Lower lobe of right lung (tissue), 2 donors: ENCODE measurements around the gene SMARCA5. TPM values are rescaled to one million over a fixed set of nuclear protein-coding genes. Genes with fewer than 3 reads are reported as not detected.

ENCODE experiments used
- ATAC-seq, 2 donors: fragments of 200-7000 bp; cut with Tn5 transposase; one replicate each; pipeline ENCODE4 v1.9.1; 2020 to 2022; ENCODE audit warnings: mild to moderate bottlenecking in 2 of 2, moderate library complexity in 2 of 2
- DNase-seq: peaks from one replicate; pipeline ENCODE4 v3.0.0-alpha.2; 2020
- H3K27ac ChIP-seq: fragments of 200-600 bp; one replicate; pipeline ENCODE4 v1.8.0; 2022
- H3K27me3 ChIP-seq: fragments of 200-600 bp; one replicate; pipeline ENCODE4 v1.8.0; 2022; ENCODE audit warnings: low read depth
- H3K36me3 ChIP-seq: fragments of 200-600 bp; one replicate; pipeline ENCODE4 v1.8.0; 2022; ENCODE audit warnings: mild to moderate bottlenecking
- H3K4me1 ChIP-seq: fragments of 200-600 bp; one replicate; pipeline ENCODE4 v1.8.0; 2022
- H3K4me3 ChIP-seq: fragments of 200-600 bp; one replicate; pipeline ENCODE4 v1.8.0; 2022; ENCODE audit warnings: mild to moderate bottlenecking
- H3K9me3 ChIP-seq: fragments of 200-600 bp; one replicate; pipeline ENCODE4 v1.8.0; 2022
- intact Hi-C: fragments of 100-400 bp; cut with DNase I; formaldehyde crosslinking; loops from one replicate; pipeline ENCODE4 v1.11.0; 2022
- total RNA-seq: library from RNA; stranded (reverse); fragmentation: NEBNext Ultra II Directional; extraction: Animal tissue kit (Norgen Biotek cat#: 25700); gene quantifications from one replicate; pipeline ENCODE4 v1.2.1, GENCODE V29; 2021
- TF ChIP-seq, protein P1 (sequence below): fragments of 200-600 bp; IDR thresholded peaks from one replicate; pipeline ENCODE4 v1.8.0; 2022; ENCODE audit warnings: antibody characterized with exemption, mild to moderate bottlenecking
- donor health status: DM: no; HTN: yes; CAD: no; lungs with severe emphysema.

The SMARCA5 gene
- total RNA-seq, 1 donor from 2014 or later: 67.6 TPM

DNA sequence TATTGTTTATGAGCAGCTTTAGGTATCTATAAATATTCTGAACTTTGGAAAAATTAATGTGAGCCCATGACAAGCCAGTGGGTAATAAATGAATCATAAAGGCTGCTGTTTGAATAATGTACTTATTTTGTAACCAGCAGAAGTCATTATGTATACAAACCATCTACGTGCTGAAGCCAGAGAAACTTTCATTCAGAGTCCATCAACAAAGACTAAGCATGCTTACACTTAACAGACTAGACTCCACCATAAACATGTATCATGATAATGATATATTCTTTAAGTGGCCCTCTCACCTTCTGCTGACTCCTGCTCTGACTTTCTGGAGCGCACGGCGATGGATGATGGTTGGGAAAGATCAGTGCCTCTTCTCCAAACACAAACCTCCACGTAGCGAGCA lies 72.0 kb downstream of the SMARCA5 start:
- Histone ChIP-seq H3K4me1 (no peaks in the 10 kb centered on the region), H3K36me3 (no peaks in the 10 kb centered on the region), H3K27ac (no peak overlapping the region), H3K9me3 (peaks cover 9% of the 10 kb centered on the region), H3K27me3 (no peaks in the 10 kb centered on the region), H3K4me3 (no peak overlapping the region)
- ATAC-seq (no peak), DNase-seq (no peak)
- intact Hi-C loops: no loop called here
- TF ChIP-seq, protein P1, sequence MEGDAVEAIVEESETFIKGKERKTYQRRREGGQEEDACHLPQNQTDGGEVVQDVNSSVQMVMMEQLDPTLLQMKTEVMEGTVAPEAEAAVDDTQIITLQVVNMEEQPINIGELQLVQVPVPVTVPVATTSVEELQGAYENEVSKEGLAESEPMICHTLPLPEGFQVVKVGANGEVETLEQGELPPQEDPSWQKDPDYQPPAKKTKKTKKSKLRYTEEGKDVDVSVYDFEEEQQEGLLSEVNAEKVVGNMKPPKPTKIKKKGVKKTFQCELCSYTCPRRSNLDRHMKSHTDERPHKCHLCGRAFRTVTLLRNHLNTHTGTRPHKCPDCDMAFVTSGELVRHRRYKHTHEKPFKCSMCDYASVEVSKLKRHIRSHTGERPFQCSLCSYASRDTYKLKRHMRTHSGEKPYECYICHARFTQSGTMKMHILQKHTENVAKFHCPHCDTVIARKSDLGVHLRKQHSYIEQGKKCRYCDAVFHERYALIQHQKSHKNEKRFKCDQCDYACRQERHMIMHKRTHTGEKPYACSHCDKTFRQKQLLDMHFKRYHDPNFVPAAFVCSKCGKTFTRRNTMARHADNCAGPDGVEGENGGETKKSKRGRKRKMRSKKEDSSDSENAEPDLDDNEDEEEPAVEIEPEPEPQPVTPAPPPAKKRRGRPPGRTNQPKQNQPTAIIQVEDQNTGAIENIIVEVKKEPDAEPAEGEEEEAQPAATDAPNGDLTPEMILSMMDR: no peak

DNA sequence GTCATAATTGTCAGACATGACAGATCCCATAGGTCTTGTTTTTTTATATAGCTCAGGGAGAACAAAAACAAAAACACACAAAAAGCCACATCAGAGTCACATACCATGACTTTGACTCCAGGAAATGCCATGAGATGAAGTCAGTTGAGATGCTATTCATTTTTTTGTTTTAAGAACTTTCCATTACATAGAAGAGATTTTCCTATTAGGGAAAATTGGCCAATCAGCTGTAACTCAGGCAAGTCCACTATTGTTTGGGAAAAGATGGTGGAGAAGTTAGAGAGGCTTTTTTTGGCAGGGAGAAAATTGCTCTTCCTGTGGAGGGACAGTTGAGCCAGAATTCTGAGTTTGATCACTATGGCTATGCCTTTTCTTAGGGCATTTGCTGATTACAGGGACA lies 72.6 kb downstream of the SMARCA5 start:
- no peak overlapping the region for H3K27ac ChIP-seq
- intact Hi-C loops: no loop called here

DNA sequence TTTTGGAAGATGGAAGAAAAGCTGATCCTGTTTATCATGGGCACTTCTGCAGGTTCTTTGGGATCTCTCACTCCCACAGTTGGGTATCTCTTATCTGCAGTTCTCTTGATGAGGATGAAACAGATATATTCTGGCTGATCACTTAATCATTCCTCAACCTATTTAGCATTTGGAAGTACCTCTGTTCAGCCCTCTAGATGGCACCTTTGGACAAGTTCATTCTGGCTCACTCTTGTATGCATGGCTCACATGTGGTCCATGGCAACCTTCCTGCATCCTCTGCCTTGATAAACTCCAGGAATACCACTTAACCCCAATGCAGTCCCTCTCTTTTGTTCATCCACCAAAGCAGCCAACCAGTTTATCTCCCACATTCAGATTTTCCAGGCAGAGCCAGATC lies 74.2 kb downstream of the SMARCA5 start:
- Histone ChIP-seq H3K9me3 (peaks cover 9% of the 10 kb centered on the region), H3K36me3 (no peaks in the 10 kb centered on the region), H3K4me3 (no peak overlapping the region), H3K27ac (no peak overlapping the region), H3K27me3 (no peaks in the 10 kb centered on the region), H3K4me1 (no peaks in the 10 kb centered on the region)
- ATAC-seq: no peak
- TF ChIP-seq, protein P1: no peak
- intact Hi-C loops: no loop called here
- DNase-seq: no peak

More for the DNA sequence above, 72.6 kb downstream of the SMARCA5 start:
- Histone ChIP-seq H3K4me1 (no peaks in the 10 kb centered on the region), H3K36me3 (no peaks in the 10 kb centered on the region), H3K4me3 (no peak overlapping the region), H3K27me3 (no peaks in the 10 kb centered on the region), H3K9me3 (peaks cover 9% of the 10 kb centered on the region)
- no peak for DNase-seq
- TF ChIP-seq, protein P1: no peak
- no peak for ATAC-seq

DNA sequence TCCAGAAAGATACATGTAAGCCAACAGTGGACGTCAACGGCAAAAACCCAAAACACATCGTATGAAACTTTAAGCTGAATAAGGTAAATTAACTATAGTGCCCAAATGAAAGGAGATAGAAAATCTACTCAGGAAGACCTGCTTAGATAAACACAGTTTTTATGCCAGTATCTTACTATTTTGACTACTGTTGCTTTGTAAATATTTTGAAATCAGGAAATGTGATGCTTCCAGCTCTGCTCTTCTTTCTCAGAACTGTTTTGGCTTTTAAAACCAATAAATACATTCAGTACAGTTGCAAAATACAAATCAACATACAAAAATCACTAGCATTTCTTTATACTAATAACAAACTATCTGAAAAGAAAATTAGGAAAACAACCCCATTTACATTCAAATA lies 83.8 kb downstream of the SMARCA5 start:
- intact Hi-C loops: no loop called here
- Histone ChIP-seq H3K27ac (no peak overlapping the region), H3K36me3 (no peaks in the 10 kb centered on the region), H3K9me3 (no peaks in the 10 kb centered on the region), H3K4me3 (no peak overlapping the region), H3K27me3 (no peaks in the 10 kb centered on the region), H3K4me1 (no peaks in the 10 kb centered on the region)
- ATAC-seq: no peak
- TF ChIP-seq, protein P1: no peak
- no peak for DNase-seq

DNA sequence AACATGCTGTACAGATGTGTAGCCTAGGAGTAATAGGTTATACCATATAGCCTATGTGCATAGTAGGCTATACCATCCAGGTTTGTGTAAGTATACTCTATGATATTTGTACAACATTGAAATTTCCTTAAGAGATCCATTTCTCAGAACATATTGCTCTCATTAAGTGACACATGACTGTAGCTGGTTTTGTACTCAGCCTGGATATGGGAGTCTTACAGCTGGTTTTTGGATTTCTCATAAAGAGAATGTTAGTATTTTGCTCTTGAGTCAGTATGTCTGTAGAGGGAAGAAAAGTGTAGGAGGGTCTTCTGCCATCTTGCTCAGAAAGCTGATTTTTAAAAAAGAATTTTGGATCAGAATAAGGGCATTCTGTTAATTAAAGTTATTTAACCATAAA lies 85.3 kb downstream of the SMARCA5 start:
- no peak for DNase-seq
- no peak for ATAC-seq
- no peak overlapping the region for H3K4me3 ChIP-seq
- TF ChIP-seq, protein P1: no peak
- no peaks in the 10 kb centered on the region for H3K4me1 ChIP-seq
- no peak overlapping the region for H3K27ac ChIP-seq
- intact Hi-C loops: no loop called here
- H3K36me3 ChIP-seq: no peaks in the 10 kb centered on the region
- no peaks in the 10 kb centered on the region for H3K9me3 ChIP-seq
- H3K27me3 ChIP-seq: no peaks in the 10 kb centered on the region

DNA sequence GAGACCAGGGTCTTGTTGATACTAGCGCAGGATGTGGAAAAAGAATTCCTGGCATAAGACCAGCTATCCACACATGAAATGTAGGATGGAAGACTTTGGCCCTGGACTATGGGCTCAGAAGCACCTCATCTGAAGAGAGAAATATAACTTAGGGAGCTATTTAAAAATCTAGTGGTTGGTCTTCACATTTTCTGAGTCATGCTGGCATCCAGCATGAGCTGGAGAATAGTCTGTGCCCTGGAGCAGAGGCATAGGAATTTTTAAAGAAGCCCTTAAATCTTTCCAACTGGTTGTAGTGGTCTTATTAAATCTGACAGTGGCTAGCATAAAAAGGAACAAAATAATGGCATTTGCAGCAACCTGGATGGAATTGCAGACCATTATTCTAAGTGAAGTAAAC lies 86.3 kb downstream of the SMARCA5 start:
- TF ChIP-seq, protein P1: no peak
- ATAC-seq (no peak), DNase-seq (no peak)
- no peak overlapping the region for H3K27ac ChIP-seq
- no peaks in the 10 kb centered on the region for H3K27me3 ChIP-seq
- H3K9me3 ChIP-seq: no peaks in the 10 kb centered on the region
- no peak overlapping the region for H3K4me3 ChIP-seq
- intact Hi-C loops: no loop called here
- H3K36me3 ChIP-seq: no peaks in the 10 kb centered on the region
- H3K4me1 ChIP-seq: no peaks in the 10 kb centered on the region
